CD14-positive monocyte (primary cell): ENCODE measurements around the gene TGFBR3. TPM values are rescaled to one million over a fixed set of nuclear protein-coding genes. Genes with fewer than 3 reads are reported as not detected.

Experiments
- DNase-seq, 3 donors: peaks; one replicate each; pipeline ENCODE4 v3.0.0-alpha.2; 2011 to 2022
- H2AFZ ChIP-seq: 2 replicates; pipeline ENCODE4 v1.6.0; 2012; ENCODE audit warnings: mild to moderate bottlenecking, low read depth, low read length, inconsistent platforms; ENCODE audit not compliant: insufficient read depth, poor library complexity, severe bottlenecking
- H3K27ac ChIP-seq, 2 donors: 1 replicate in 1 of 2; 2 replicates in 1 of 2; pipeline ENCODE4 v1.5.1; 2012 to 2013; ENCODE audit warnings: low read length in 2 of 2, control low read depth in 1 of 2, inconsistent platforms in 1 of 2, low read depth in 1 of 2, mild to moderate bottlenecking in 1 of 2
- H3K27me3 ChIP-seq, 2 donors: one replicate each; pipeline versions ENCODE4 v1.6.0 to v1.6.1; 2011 to 2013; ENCODE audit warnings: low read length in 2 of 2; ENCODE audit not compliant: control insufficient read depth in 2 of 2, insufficient read depth in 2 of 2
- H3K36me3 ChIP-seq, 2 donors: replicated peaks in 1 of 2; 1 replicate in 1 of 2; 2 replicates in 1 of 2; pipeline versions ENCODE4 v1.5.1 to v1.6.1; 2012 to 2013; ENCODE audit warnings: low read length in 2 of 2, control low read depth in 1 of 2, inconsistent platforms in 1 of 2, mild to moderate bottlenecking in 1 of 2; ENCODE audit not compliant: insufficient read depth in 2 of 2, control insufficient read depth in 1 of 2
- H3K4me1 ChIP-seq, 2 donors: 1 replicate in 1 of 2; 2 replicates in 1 of 2; pipeline versions ENCODE4 v1.5.1 to v1.6.1; 2012 to 2013; ENCODE audit warnings: low read length in 2 of 2, control low read depth in 1 of 2, inconsistent platforms in 1 of 2, mild to moderate bottlenecking in 1 of 2, moderate library complexity in 1 of 2; ENCODE audit not compliant: insufficient read depth in 2 of 2, control insufficient read depth in 1 of 2
- H3K4me2 ChIP-seq: replicated peaks from 2 replicates; pipeline ENCODE3; 2012; ENCODE audit warnings: low read length, moderate library complexity, mild to moderate bottlenecking; ENCODE audit not compliant: poor library complexity, severe bottlenecking; ENCODE audit errors: extremely low read depth
- H3K4me3 ChIP-seq, 3 experiments: fragments of 200-600 bp in 1 of 3; sonication (generic) in 1 of 3; replicated peaks in 1 of 3; 1 replicate in 2 of 3; 2 replicates in 1 of 3; pipeline ENCODE4 v1.5.1; 2011 to 2013; ENCODE audit warnings: low read length in 3 of 3, mild to moderate bottlenecking in 3 of 3, control low read depth in 2 of 3, low read depth in 2 of 3, inconsistent platforms in 1 of 3, moderate library complexity in 1 of 3
- H3K79me2 ChIP-seq: 2 replicates; pipeline ENCODE4 v1.6.0; 2012; ENCODE audit warnings: mild to moderate bottlenecking, control low read depth, inconsistent platforms, low read length, moderate library complexity; ENCODE audit not compliant: insufficient read depth
- H3K9ac ChIP-seq: 2 replicates; pipeline ENCODE4 v1.6.0; 2017; ENCODE audit warnings: low read length, mild to moderate bottlenecking; ENCODE audit not compliant: insufficient read depth, poor library complexity, severe bottlenecking
- H3K9me3 ChIP-seq, 2 donors: replicated peaks in 1 of 2; 1 replicate in 1 of 2; 2 replicates in 1 of 2; pipeline versions ENCODE4 v1.5.1 to v1.6.1; 2012 to 2013; ENCODE audit warnings: low read length in 2 of 2, control low read depth in 1 of 2; ENCODE audit not compliant: control insufficient read depth in 1 of 2, insufficient read depth in 1 of 2
- H4K20me1 ChIP-seq: 2 replicates; pipeline ENCODE4 v1.6.0; 2012; ENCODE audit warnings: mild to moderate bottlenecking, low read length, control low read depth, moderate library complexity; ENCODE audit not compliant: insufficient read depth
- H3K27ac Mint-ChIP-seq, 7 donors: one replicate each; pipeline ENCODE4 v1.8.0; 2020; ENCODE audit warnings: mild to moderate bottlenecking in 7 of 7, mixed read lengths in 7 of 7, moderate library complexity in 6 of 7, inconsistent platforms in 2 of 7
- H3K27me3 Mint-ChIP-seq, 3 donors: one replicate each; pipeline ENCODE4 v1.8.0; 2021 to 2022; ENCODE audit warnings: low read depth in 3 of 3, mild to moderate bottlenecking in 3 of 3, mixed read lengths in 3 of 3, moderate library complexity in 3 of 3, inconsistent platforms in 1 of 3
- H3K36me3 Mint-ChIP-seq, 2 donors: one replicate each; pipeline ENCODE4 v1.8.0; 2020; ENCODE audit warnings: mixed read lengths in 2 of 2, inconsistent platforms in 1 of 2, mild to moderate bottlenecking in 1 of 2
- H3K4me1 Mint-ChIP-seq: one replicate; pipeline ENCODE4 v1.8.0; 2020; ENCODE audit warnings: mild to moderate bottlenecking, mixed read lengths
- H3K4me3 Mint-ChIP-seq, 2 donors: one replicate each; pipeline ENCODE4 v1.8.0; 2020; ENCODE audit warnings: mild to moderate bottlenecking in 2 of 2, mixed read lengths in 2 of 2, moderate library complexity in 1 of 2
- H3K9me3 Mint-ChIP-seq, 7 donors: one replicate each; pipeline ENCODE4 v1.8.0; 2020 to 2022; ENCODE audit warnings: mixed read lengths in 7 of 7, mild to moderate bottlenecking in 6 of 7, moderate library complexity in 6 of 7, inconsistent platforms in 2 of 7
- whole genome bisulfite sequencing: methylation state at CpG from one replicate; pipeline ENCODE4 v1.1.5; 2013; ENCODE audit warnings: missing lambda C conversion rate; ENCODE audit not compliant: insufficient coverage; 5-methylcytosine and 5-hydroxymethylcytosine counted together
- intact Hi-C, 2 donors: fragments of 100-400 bp; cut with micrococcal nuclease; formaldehyde crosslinking; loops; one replicate each; pipeline versions ENCODE4 v1.15.0 to v1.15.1; 2023
- polyA plus RNA-seq, 3 donors: library from polyadenylated mRNA; depleted of rRNA in 1 of 3; unstranded in 2 of 3; stranded (reverse) in 1 of 3; fragments of 300-500 nt in 2 of 3; fragments of >200 nt in 1 of 3; fragmentation: Illumina TruSeq in 2 of 3; gene quantifications; 1 replicate in 2 of 3; 2 replicates in 1 of 3; pipeline ENCODE4 v1.2.3, GENCODE V29; 2012 to 2021
- TF ChIP-seq, protein P1 (sequence below): fragments of 200-600 bp; IDR thresholded peaks from one replicate; pipeline ENCODE4 v1.8.0; 2022; ENCODE audit warnings: antibody characterized with exemption, mild to moderate bottlenecking

The TGFBR3 gene
- polyA plus RNA-seq, 3 donors, result 0.09 to 0.28 (median 0.20) TPM

DNA sequence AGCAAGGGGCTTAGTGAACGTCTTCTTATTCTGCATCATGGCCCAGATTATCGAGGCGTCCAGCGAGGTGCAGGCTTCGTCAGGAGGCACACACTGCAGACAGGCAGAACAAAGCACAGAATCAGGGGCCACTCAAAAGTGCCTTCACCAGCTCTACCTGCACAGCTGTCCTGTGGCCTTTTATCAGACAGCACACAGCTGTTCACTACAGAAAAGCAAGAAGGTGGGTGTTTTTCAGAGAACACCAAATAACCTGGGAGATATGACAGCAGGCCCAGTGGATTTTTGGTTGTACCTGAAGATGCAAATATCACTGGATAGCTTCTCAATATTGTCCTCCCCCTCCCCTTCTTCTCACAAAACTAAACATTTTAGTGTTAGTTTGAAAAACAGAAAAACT lies 177.3 kb downstream of the TGFBR3 start:
- Histone ChIP-seq H2AFZ (no peak overlapping the region), H3K27ac (no peak overlapping the region), H3K36me3 (no peaks in the 10 kb centered on the region), H3K4me3 (no peak overlapping the region), H4K20me1 (no peaks in the 10 kb centered on the region), H3K4me2 (no peak overlapping the region), H3K9me3 (no peaks in the 10 kb centered on the region), H3K4me1 (peaks cover 11 to 13% of the 10 kb centered on the region in 2 donors), H3K79me2 (no peaks in the 10 kb centered on the region), H3K27me3 (no peaks in the 10 kb centered on the region), H3K9ac (no peak overlapping the region)
- no peak overlapping the region for H3K4me3 Mint-ChIP-seq
- peaks cover 1 to 5% (median 2%) of the 10 kb centered on the region in 3 donors for H3K27me3 Mint-ChIP-seq
- no peaks in the 10 kb centered on the region for H3K36me3 Mint-ChIP-seq
- peaks cover 12% of the 10 kb centered on the region for H3K4me1 Mint-ChIP-seq
- no peak overlapping the region for H3K27ac Mint-ChIP-seq
- WGBS, result 83% methylated on average over 2 of the region's 5 CpGs
- H3K9me3 Mint-ChIP-seq, result peaks cover 0 to 4% (median 0%) of the 10 kb centered on the region in 7 donors
- TF ChIP-seq, protein P1, sequence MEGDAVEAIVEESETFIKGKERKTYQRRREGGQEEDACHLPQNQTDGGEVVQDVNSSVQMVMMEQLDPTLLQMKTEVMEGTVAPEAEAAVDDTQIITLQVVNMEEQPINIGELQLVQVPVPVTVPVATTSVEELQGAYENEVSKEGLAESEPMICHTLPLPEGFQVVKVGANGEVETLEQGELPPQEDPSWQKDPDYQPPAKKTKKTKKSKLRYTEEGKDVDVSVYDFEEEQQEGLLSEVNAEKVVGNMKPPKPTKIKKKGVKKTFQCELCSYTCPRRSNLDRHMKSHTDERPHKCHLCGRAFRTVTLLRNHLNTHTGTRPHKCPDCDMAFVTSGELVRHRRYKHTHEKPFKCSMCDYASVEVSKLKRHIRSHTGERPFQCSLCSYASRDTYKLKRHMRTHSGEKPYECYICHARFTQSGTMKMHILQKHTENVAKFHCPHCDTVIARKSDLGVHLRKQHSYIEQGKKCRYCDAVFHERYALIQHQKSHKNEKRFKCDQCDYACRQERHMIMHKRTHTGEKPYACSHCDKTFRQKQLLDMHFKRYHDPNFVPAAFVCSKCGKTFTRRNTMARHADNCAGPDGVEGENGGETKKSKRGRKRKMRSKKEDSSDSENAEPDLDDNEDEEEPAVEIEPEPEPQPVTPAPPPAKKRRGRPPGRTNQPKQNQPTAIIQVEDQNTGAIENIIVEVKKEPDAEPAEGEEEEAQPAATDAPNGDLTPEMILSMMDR, result no peak
- DNase-seq, result no peak
- intact Hi-C loops, result no loop called here

- WGBS, result 100% methylated on average over 1 of the region's 1 CpG
- Histone ChIP-seq H3K4me2 (no peak overlapping the region), H2AFZ (no peak overlapping the region), H3K27me3 (no peaks in the 10 kb centered on the region), H3K4me3 (no peak overlapping the region), H3K4me1 (peaks cover 3 to 5% of the 10 kb centered on the region in 2 donors), H3K9me3 (no peaks in the 10 kb centered on the region), H3K27ac (no peak overlapping the region), H3K79me2 (no peaks in the 10 kb centered on the region), H3K9ac (no peak overlapping the region), H4K20me1 (no peaks in the 10 kb centered on the region), H3K36me3 (no peaks in the 10 kb centered on the region)
- TF ChIP-seq, protein P1, result no peak
- Mint-ChIP-seq H3K4me1 (peaks cover 4% of the 10 kb centered on the region), H3K27me3 (peaks cover 1 to 7% (median 2%) of the 10 kb centered on the region in 3 donors), H3K4me3 (no peak overlapping the region), H3K9me3 (peaks cover 0 to 4% (median 0%) of the 10 kb centered on the region in 7 donors), H3K27ac (no peak overlapping the region), H3K36me3 (no peaks in the 10 kb centered on the region)
- no peak for DNase-seq
- intact Hi-C loops, result no loop called here
Observed at GRCh38 chr1:91707890-91708218, 178.1 kb downstream of the TGFBR3 start.
